SK-N-SH (cell line): Measurements from ENCODE around the gene PPP2R1B.

ENCODE experiments used
- CTCF ChIP-seq: fragments of 200-600 bp; sonication (generic); IDR thresholded peaks from 2 replicates; pipeline ENCODE4 v1.6.1; 2017; ENCODE audit warnings: antibody characterized with exemption, mild to moderate bottlenecking, moderate library complexity
- EP300 ChIP-seq, 2 experiments: IDR thresholded peaks; 2 replicates each; pipeline versions ENCODE4 v1.4.0 to v1.6.1; 2012; ENCODE audit warnings: borderline replicate concordance in 1 of 2, low read depth in 1 of 2, low read length in 1 of 2
- EZH2phosphoT487 ChIP-seq: fragments of 200-600 bp; sonication (generic); IDR thresholded peaks from 2 replicates; pipeline ENCODE4 v1.6.1; 2017; ENCODE audit warnings: low read depth, mixed run types, mild to moderate bottlenecking, antibody characterized with exemption, moderate library complexity, borderline replicate concordance
- GABPA ChIP-seq: IDR thresholded peaks from 2 replicates; pipeline ENCODE4 v1.4.0; 2012; ENCODE audit warnings: low read depth, mild to moderate bottlenecking
- JUND ChIP-seq: IDR thresholded peaks from 2 replicates; pipeline ENCODE4 v1.4.0; 2012
- POLR2AphosphoS5 ChIP-seq: IDR thresholded peaks from 2 replicates; pipeline ENCODE4 v1.6.1; 2012; ENCODE audit warnings: low read depth, low read length
- RAD21 ChIP-seq: IDR thresholded peaks from 2 replicates; pipeline ENCODE4 v1.6.1; 2012; ENCODE audit warnings: mild to moderate bottlenecking, low read length
- SMC3 ChIP-seq: IDR thresholded peaks from 2 replicates; pipeline ENCODE4 v1.6.1; 2012; ENCODE audit warnings: low read depth, low read length, improper control_type of control experiment
- TCF12 ChIP-seq: IDR thresholded peaks from 2 replicates; pipeline ENCODE4 v1.4.0; 2012
- TF ChIP-seq, protein P1 (sequence below): fragments of 150-350 bp; IDR thresholded peaks from 2 replicates; pipeline ENCODE4 v1.6.1; 2017; ENCODE audit warnings: antibody characterized with exemption, low read length, low read depth, borderline replicate concordance
- TF ChIP-seq, protein P2 (sequence below): IDR thresholded peaks from 2 replicates; pipeline ENCODE4 v1.6.1; 2012; ENCODE audit warnings: mild to moderate bottlenecking, low read depth, low read length, moderate library complexity

DNA sequence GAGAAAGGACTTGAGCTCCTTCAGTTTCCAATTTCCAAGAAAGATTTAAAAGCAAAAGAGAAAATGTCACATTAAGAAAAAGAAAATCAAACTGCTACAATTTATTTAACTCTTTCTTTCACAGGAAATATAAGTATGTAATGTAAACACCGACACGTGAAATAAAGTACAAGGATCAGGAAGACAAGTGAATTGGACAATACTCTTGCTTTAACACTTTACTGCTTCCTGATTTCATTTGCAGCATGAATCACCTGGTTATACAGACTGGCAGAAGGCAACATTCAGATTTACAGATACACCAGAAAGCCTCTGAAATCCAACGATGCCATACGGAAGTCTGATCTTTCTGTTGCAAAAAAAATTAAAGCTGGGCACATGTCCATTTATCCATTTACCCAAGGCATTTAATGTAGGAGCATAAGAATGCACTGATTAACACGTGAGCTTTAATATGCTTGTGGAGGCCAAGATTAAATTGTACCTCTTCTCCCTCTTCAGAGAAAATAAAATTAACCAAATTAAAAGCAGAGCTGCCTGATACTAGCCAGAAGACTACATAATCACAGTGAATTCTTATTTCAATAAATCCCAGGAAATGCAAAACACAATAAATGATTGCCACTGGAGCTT lies 16.0 kb upstream of the PPP2R1B start:
- TF ChIP-seq SMC3: peak; percentile 6; the same call in 1 of the 2 replicates
- TF ChIP-seq CTCF: no peak
- TF ChIP-seq RAD21: no peak
- TF ChIP-seq, protein P1, sequence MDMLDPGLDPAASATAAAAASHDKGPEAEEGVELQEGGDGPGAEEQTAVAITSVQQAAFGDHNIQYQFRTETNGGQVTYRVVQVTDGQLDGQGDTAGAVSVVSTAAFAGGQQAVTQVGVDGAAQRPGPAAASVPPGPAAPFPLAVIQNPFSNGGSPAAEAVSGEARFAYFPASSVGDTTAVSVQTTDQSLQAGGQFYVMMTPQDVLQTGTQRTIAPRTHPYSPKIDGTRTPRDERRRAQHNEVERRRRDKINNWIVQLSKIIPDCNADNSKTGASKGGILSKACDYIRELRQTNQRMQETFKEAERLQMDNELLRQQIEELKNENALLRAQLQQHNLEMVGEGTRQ: no peak
- TF ChIP-seq TCF12: peak; percentile 51
- TF ChIP-seq EZH2phosphoT487: no peak
- TF ChIP-seq, protein P2, sequence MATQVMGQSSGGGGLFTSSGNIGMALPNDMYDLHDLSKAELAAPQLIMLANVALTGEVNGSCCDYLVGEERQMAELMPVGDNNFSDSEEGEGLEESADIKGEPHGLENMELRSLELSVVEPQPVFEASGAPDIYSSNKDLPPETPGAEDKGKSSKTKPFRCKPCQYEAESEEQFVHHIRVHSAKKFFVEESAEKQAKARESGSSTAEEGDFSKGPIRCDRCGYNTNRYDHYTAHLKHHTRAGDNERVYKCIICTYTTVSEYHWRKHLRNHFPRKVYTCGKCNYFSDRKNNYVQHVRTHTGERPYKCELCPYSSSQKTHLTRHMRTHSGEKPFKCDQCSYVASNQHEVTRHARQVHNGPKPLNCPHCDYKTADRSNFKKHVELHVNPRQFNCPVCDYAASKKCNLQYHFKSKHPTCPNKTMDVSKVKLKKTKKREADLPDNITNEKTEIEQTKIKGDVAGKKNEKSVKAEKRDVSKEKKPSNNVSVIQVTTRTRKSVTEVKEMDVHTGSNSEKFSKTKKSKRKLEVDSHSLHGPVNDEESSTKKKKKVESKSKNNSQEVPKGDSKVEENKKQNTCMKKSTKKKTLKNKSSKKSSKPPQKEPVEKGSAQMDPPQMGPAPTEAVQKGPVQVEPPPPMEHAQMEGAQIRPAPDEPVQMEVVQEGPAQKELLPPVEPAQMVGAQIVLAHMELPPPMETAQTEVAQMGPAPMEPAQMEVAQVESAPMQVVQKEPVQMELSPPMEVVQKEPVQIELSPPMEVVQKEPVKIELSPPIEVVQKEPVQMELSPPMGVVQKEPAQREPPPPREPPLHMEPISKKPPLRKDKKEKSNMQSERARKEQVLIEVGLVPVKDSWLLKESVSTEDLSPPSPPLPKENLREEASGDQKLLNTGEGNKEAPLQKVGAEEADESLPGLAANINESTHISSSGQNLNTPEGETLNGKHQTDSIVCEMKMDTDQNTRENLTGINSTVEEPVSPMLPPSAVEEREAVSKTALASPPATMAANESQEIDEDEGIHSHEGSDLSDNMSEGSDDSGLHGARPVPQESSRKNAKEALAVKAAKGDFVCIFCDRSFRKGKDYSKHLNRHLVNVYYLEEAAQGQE: no peak
- TF ChIP-seq EP300 (IDR thresholded peaks at IDR 0.05; ENCODE audit: borderline replicate concordance in 1 of 2, low read depth in 1 of 2, low read length in 1 of 2): peak in 1 of 2 experiments; percentile 73; a peak in 1 of 4 replicates
- TF ChIP-seq GABPA: no peak
- no peak for TF ChIP-seq POLR2AphosphoS5
- no peak for TF ChIP-seq JUND
